ENCODE results near the gene ATP1A3. TPM values are rescaled to one million over a fixed set of nuclear protein-coding genes. Genes with fewer than 3 reads are reported as not detected.
A peak's percentile ranks its signal among the peaks of the same experiment; 100 is the strongest.

Gene ATP1A3
- polyA plus RNA-seq, 1 donor from 2014 or later: 36.2 TPM

- no peak for TF ChIP-seq SMC3 (conservative IDR thresholded peaks at IDR 0.05; ENCODE audit: poor library complexity)
- no peak for TF ChIP-seq CTCF (IDR thresholded peaks at IDR 0.05; ENCODE audit: poor library complexity, severe bottlenecking)
- no peak for TF ChIP-seq TAF1 (IDR thresholded peaks at IDR 0.05; ENCODE audit: low read depth)
- no peak for TF ChIP-seq MXI1 (conservative IDR thresholded peaks at IDR 0.05; ENCODE audit: poor library complexity, severe bottlenecking)
- no peak for TF ChIP-seq REST (IDR thresholded peaks at IDR 0.05; ENCODE audit: borderline replicate concordance)
- no peak for TF ChIP-seq EP300 (conservative IDR thresholded peaks at IDR 0.05; ENCODE audit: poor library complexity, severe bottlenecking)
- no peak for TF ChIP-seq EZH2 (IDR thresholded peaks at IDR 0.05; ENCODE audit: borderline replicate concordance, insufficient read depth, low read length, poor library complexity, severe bottlenecking)
- TF ChIP-seq RAD21 (conservative IDR thresholded peaks at IDR 0.05): no peak
- TF ChIP-seq POLR2AphosphoS5 (IDR thresholded peaks at IDR 0.05): no peak
- Histone ChIP-seq H3K4me2 (ENCODE audit: low read length) (no peak overlapping the region), H2AFZ (ENCODE audit: low read depth, low read length) (no peak overlapping the region), H3F3A (ENCODE audit: insufficient read depth, low read length, poor library complexity, severe bottlenecking) (no peaks in the 10 kb centered on the region), H3K9ac (ENCODE audit: low read length) (no peak overlapping the region), H3K79me2 (replicated peaks; ENCODE audit: insufficient read depth, low read length) (no peaks in the 10 kb centered on the region), H3K27me3 (ENCODE audit: insufficient read depth, low read depth, low read length) (no peaks in the 10 kb centered on the region), H3K9me3 (ENCODE audit: low read length) (no peaks in the 10 kb centered on the region), H3K9me2 (ENCODE audit: insufficient read depth, low read length) (no peaks in the 10 kb centered on the region), H3K36me3 (ENCODE audit: insufficient read depth, low read length) (peaks cover 17% of the 10 kb centered on the region), H3K4me3 (ENCODE audit: low read length) (no peak overlapping the region), H4K20me1 (ENCODE audit: insufficient read depth) (no peaks in the 10 kb centered on the region), H3K27ac (ENCODE audit: low read length) (no peak overlapping the region)
Observed at GRCh38 chr19:42023943-42024260, 29.9 kb upstream of the ATP1A3 start.

- Histone ChIP-seq H4K20me1 (ENCODE audit: insufficient read depth) (no peaks in the 10 kb centered on the region), H3K4me2 (ENCODE audit: low read length) (no peak overlapping the region), H2AFZ (ENCODE audit: low read depth, low read length) (no peak overlapping the region)
Observed at GRCh38 chr19:42023121-42023942, 29.3 kb upstream of the ATP1A3 start.

More at GRCh38 chr19:42023121-42023942, 29.3 kb upstream of the ATP1A3 start:
- Histone ChIP-seq H3K27me3 (ENCODE audit: insufficient read depth, low read depth, low read length) (no peaks in the 10 kb centered on the region), H3F3A (ENCODE audit: insufficient read depth, low read length, poor library complexity, severe bottlenecking) (no peaks in the 10 kb centered on the region), H3K9me3 (ENCODE audit: low read length) (no peaks in the 10 kb centered on the region), H3K4me3 (ENCODE audit: low read length) (no peak overlapping the region), H3K79me2 (replicated peaks; ENCODE audit: insufficient read depth, low read length) (no peaks in the 10 kb centered on the region), H3K9me2 (ENCODE audit: insufficient read depth, low read length) (no peaks in the 10 kb centered on the region), H3K9ac (ENCODE audit: low read length) (no peak overlapping the region), H3K36me3 (ENCODE audit: insufficient read depth, low read length) (peaks cover 17% of the 10 kb centered on the region), H3K27ac (ENCODE audit: low read length) (no peak overlapping the region)
- TF ChIP-seq CTCF (IDR thresholded peaks at IDR 0.05; ENCODE audit: poor library complexity, severe bottlenecking) (peak; percentile 17), TAF1 (IDR thresholded peaks at IDR 0.05; ENCODE audit: low read depth) (no peak)
